IMR-90 (cell line): Measurements from ENCODE around the gene C12orf57.

Experiments
- CEBPB ChIP-seq: IDR thresholded peaks from 2 replicates; pipeline ENCODE4 v1.6.1; 2012; ENCODE audit warnings: low read depth, low read length, improper control_type of control experiment
- POLR2A ChIP-seq: IDR thresholded peaks from 2 replicates; pipeline ENCODE4 v1.6.1; 2012; ENCODE audit warnings: mild to moderate bottlenecking, low read depth, low read length
- RAD21 ChIP-seq: IDR thresholded peaks from 2 replicates; pipeline ENCODE4 v1.6.1; 2012; ENCODE audit warnings: low read length, improper control_type of control experiment
- RFX5 ChIP-seq: IDR thresholded peaks from 2 replicates; pipeline ENCODE4 v1.8.0; 2012; ENCODE audit warnings: low read depth, mild to moderate bottlenecking, low read length, moderate library complexity
- TF ChIP-seq, protein P1 (sequence below): conservative IDR thresholded peaks from 2 replicates; pipeline ENCODE4 v1.5.1; 2012; ENCODE audit warnings: mild to moderate bottlenecking, low read depth, low read length, improper control_type of control experiment
- TF ChIP-seq, protein P2 (sequence below): fragments of 150-350 bp; IDR thresholded peaks from 2 replicates; pipeline ENCODE4 v1.6.1; 2017; ENCODE audit warnings: mild to moderate bottlenecking, antibody characterized with exemption, low read length, low read depth

DNA sequence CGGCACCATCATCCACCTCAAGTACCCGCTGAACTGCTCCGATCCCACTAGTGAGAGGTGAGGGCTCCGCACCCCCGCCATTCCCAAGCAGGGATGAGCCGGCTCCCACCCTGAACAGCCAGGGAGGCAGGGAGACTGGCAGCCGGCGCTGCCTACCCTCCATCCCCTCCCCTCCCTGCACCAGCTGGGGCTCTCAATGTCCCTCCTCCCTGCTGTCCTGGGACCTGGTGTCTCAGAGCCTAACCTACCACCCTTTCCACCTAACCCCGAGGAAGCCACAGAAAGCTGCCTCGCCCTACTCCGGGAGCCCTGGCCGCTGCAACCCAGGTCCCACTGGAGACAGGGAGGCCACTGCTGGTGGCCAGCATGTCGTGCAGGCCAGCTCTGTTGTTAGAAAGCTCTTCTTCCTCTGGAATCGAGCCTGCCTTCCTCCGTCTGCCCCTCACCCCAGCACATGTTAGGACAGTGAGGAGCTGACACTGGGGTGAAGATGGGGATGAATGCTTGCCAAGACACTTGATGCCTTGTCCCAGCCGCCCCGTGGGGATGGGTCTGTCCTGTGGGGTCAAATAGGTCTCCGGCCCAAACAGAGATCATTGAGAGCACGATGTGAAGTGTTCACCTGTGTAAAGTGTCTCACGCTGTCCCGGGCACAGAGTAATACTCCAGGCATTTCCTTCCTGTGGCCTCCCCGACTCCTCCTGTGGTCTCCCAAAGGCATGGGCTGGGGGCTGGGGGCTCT lies 8.5 kb downstream of the C12orf57 start:
- TF ChIP-seq, protein P1, sequence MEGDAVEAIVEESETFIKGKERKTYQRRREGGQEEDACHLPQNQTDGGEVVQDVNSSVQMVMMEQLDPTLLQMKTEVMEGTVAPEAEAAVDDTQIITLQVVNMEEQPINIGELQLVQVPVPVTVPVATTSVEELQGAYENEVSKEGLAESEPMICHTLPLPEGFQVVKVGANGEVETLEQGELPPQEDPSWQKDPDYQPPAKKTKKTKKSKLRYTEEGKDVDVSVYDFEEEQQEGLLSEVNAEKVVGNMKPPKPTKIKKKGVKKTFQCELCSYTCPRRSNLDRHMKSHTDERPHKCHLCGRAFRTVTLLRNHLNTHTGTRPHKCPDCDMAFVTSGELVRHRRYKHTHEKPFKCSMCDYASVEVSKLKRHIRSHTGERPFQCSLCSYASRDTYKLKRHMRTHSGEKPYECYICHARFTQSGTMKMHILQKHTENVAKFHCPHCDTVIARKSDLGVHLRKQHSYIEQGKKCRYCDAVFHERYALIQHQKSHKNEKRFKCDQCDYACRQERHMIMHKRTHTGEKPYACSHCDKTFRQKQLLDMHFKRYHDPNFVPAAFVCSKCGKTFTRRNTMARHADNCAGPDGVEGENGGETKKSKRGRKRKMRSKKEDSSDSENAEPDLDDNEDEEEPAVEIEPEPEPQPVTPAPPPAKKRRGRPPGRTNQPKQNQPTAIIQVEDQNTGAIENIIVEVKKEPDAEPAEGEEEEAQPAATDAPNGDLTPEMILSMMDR = no peak
- no peak for TF ChIP-seq POLR2A
- TF ChIP-seq RFX5 = no peak
- TF ChIP-seq RAD21 = no peak
- TF ChIP-seq, protein P2, sequence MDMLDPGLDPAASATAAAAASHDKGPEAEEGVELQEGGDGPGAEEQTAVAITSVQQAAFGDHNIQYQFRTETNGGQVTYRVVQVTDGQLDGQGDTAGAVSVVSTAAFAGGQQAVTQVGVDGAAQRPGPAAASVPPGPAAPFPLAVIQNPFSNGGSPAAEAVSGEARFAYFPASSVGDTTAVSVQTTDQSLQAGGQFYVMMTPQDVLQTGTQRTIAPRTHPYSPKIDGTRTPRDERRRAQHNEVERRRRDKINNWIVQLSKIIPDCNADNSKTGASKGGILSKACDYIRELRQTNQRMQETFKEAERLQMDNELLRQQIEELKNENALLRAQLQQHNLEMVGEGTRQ = no peak
- TF ChIP-seq CEBPB = no peak
